Raji (cell line): Measurements from ENCODE around the gene MMUT.

ENCODE experiments used
- POLR2A ChIP-seq: IDR thresholded peaks from 2 replicates; pipeline ENCODE4 v1.6.1; 2011; ENCODE audit warnings: low read depth, low read length, control low read depth; ENCODE audit not compliant: insufficient read depth

The MMUT gene

DNA sequence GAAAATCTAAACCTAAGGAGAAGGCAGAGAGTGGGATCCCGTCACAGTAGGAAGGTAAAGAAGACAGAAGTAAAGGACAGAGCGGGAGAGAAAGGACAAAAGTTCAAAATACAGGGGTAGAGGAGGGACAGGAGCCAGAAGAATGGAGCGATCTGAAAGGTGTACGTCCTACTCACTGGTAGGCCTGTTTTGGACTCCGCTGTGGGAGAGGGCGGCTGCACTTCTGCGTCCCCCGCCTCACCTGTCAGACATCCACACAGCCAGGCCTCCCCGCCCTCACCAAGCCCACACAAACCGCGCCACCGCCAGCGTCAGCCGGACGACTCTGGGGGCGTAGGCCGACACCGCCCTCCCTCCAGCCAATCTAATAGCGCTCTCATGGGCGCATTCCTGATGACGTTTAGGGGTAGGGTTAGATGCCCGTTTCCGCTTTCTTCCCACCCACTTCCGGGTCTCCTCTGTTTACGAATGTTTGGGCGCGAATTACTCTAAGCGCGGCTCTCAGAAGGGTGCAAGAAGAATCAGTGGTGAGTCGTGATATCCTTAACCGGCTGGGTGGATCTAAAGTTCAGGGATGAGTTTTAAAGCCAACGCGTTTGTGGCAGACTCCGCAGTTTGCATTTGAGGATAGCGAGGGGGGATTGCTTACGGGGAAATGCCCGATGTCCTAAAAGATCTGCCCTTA, at the start of gene MMUT, which contains the start of gene CENPQ:
Gene MMUT (minus strand): TSS at position 327 of the 685 bp plus-strand sequence. CDS start 3,787 bp downstream, outside the sequence.
Gene CENPQ (plus strand): TSS at position 444 of the 685 bp plus-strand sequence. CDS start 6,807 bp downstream, outside the sequence.
- TF ChIP-seq POLR2A, result peak; percentile 80

DNA sequence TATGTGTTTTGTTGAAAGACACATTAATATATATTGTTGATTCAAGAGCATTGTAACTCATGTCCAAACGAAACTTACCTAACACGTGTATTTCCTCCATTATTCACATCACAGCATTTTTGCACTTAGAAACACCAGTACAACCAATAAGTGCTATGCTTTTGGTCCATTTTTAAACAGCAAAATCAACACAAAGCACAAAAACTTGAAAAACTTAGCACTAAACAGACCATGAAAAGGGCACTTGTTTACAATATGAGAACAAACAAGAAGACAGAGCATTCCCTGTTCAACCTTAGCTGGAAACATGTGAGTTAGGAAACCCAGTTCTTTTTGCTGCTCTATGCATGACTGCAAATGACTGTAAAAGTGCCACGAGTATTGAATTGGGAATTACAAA, 46.3 kb upstream of the MMUT start:
- no peak for TF ChIP-seq POLR2A

DNA sequence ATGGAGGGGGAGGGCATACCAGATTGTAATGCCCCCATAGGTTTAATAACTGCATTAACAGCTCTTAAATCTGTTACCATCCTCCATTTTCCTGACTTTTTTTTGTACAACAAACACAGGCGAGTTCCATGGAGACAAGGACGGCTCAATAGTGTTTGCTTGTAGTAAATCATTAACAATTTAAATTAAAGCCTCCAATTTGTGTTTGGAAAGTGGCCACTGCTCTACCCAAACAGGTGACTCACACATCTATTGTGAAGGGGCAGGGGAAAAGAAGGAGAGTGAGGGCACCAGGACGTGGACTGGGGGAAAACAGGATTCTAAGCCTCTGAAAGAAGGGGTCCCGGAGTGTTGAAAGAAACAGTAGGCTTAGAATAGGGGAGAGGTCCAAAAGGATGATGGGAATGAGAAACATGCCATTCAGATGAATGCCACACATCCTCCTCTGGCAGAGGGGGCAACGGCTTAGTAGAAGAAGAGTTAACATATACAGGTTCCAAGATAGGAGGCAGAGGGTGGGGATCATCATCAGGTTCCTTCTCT, 43.6 kb upstream of the MMUT start:
- TF ChIP-seq POLR2A, result no peak

DNA sequence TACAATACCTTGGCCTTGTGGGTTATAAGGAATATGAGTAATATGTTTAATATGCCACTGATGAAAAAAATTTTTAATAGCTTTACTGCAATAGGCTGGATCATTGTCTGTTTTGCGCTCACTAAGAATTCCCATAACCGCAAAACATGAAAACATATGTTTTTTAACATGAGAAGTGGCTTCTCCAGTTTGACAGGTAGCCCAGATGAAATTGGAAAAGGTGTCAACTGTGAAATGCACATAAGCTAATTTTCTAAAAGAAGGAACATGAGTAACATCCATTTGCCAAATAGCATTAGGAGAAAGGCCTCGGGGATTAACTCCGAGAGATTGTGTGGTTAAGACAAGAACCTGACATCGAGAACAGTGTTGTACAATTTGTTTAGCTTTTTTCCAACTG, 41.6 kb upstream of the MMUT start:
- no peak for TF ChIP-seq POLR2A

DNA sequence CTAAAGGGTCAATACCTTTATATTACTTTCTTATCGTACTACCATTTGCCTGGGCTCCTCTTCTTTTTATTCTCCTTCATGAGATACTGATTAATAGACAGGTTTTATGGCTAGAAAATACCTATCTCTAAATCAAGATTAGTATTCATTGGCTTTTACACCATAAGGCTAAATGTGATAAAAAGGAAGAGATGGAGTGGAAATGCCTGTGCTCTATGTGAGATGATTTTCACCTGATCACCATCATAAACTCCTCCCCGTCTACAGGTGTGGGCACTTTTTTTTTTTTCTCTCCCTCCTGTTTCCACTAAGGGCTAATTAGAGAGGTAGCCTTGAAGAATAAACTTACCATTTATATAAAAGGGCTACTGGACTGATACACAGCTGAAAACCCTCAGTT, 36.6 kb upstream of the MMUT start, which contains the start of gene GLYATL3:
Gene GLYATL3 (plus strand): TSS at position 301 of the 400 bp plus-strand sequence. CDS start 12,068 bp downstream, outside the sequence.
- TF ChIP-seq POLR2A, result no peak

DNA sequence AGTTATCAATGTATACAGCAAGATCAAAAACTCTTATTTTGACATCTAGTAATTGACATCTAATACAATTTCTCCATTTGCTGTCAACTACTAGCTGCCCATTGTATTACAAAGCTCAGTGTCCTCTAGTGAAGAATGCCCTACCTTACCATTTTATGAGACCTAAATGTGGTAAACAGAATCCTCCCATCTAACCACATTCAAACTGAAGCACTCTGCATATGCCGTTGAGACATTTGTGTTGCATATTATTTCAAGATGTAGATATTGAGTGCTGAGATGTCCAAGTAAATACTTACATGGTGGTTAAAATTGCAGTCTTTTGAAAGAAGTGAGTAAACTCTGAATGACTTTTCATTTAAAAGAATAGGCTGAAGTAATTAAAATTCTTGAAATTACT, 36.1 kb upstream of the MMUT start:
- TF ChIP-seq POLR2A, result no peak

DNA sequence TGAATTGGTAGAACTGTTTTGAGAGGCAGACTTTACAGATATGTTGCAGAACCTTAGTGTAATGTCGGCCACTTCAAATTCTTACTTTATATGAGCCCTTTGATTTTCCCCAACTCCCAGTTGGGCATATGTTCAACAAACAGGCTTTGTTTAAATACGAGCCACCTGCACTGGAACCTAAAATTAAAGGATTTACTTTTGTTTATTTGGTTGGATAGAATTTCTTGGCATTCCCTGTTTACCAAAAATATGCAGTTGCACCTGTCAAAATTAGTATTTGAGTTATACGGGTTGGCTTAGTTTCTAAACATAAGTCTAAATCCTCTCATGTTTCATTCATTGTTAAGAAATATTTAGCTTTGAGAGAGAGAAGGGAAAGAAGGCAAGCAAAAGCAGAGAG, 34.3 kb upstream of the MMUT start:
- no peak for TF ChIP-seq POLR2A

DNA sequence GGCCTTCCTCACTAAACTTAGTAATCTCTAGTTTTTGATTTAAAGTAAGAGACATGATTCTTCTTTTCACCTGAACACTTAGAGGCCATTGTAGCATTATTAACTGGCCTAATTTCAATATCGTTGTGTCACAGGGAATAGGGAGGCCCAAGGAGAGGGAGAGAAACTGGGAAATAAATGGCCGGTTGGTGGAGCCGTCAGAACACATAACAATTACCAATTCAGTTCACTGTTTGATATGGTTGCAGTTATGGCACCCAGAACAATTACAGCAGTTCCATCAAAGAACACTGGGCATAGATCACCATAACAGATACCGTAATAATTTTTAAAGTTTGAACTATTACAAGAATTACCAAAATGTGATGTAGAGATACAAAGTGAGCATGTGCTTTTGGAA, 27.6 kb upstream of the MMUT start:
- TF ChIP-seq POLR2A, result no peak

DNA sequence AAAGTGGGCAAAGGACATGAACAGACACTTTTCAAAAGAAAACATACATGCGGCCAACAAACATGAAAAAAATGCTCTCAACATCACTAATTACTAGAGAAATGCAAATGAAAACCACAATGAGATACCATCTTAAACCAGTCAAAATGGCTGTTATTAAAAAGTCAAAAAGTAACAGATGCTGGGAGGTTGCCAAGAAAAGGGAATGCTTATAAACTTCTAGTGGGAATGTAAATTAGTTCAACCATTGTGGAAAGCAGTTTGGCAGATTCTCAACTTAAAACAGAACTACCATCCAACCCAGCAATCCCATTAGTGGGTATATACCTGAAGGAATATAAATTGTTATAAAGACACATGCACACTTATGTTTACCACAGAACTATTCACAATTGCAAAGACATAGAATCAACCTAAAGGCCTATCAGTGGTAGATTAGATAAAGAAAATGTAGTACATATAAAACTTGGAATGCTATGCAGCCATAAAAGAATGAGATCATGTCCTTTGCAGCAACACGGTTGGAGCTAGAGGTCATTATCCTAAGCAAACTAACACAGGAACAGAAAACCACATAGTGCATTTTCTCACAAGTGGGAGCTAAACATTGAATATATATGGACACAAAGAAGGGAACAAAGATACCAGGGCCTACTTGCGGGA, 16.4 kb upstream of the MMUT start:
- TF ChIP-seq POLR2A, result no peak

DNA sequence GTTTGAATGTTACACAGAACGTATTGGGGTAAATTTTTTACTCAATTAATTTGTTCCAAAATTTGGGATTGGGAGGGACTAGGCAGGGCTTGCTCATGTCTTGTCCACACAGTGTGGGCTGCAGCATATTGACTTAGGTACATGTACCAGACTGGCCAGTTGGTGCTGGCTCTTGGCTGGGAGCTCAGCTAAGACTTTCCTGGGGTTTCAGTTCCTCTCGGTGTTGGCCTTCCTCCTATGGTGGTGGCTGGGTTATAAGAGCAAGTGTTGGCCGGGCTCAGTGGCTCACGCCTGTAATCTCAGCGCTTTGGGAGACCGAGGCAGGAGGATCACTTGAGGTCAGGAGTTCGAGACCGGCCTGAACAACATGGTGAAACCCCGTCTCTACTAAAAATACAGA, 5.0 kb upstream of the MMUT start:
- no peak for TF ChIP-seq POLR2A

DNA sequence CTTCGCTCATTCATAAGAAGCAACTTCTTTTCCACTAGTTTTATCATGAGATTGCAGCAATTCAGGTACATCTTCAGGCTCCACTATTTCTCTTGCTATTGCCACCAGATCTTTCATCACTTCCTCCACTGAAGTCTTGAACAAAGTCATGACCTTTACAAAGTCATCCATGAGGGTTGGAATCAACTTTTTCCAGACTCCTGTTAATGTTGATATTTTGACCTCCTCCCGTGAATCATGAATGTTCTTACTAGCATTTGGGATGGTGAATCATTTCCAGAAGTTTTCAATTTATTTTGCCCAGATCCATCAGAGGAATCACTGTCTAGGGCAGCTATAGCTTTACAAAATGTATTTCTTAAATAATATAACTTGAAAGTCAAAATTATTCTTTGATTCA, 1.6 kb upstream of the MMUT start:
- no peak for TF ChIP-seq POLR2A

DNA sequence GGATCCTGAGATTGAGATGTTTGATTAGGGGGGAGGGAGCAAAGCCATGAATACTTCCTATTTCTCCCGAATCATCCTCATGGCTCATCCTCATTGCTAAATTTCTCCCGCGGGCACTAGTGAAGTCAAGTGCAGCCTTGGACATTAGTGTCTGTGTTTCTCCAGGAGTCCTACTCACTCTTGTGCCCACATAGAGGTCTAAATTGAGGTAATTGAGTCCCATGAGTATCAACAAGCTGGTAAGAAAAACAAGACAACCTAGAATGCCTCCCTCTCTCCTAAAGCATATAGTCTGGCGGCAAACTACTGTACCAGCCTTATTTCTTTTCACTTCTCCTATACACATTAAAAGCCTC, 537 bp upstream of the MMUT start:
- TF ChIP-seq POLR2A, result no peak

DNA sequence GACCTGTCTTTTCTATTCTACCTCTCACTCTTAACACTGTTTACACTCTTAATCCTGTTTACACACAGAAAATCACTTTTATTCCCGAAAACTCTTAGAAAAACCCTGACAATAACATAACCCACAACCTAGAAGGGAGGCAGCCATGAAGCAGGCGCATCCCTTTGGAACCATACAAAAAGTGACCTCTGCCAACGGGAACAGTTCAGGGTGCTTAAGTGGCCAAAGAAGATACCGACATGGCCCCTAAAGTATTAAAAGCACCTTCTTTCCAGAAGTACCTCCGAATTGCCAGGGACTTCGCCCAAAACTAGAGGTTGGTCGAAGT, 490 bp downstream of the MMUT start:
- no peak for TF ChIP-seq POLR2A

DNA sequence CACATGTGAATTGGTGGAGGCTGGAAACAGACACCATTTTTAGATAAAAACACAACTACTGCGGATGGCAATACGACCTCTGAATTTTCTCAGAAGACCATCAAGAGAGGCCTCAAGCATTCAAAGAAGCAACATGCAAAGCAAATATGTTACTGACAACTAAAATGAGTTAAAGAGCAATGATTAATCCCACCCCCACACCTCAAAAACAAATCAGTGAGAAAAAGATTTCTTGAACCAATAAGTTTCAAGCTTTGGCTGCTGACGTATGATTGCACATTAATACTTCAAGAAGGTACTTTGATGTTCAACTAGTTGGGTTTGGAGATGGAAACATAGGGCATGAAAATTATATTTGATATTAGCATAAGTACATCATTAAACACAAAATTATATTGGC, 982 bp downstream of the MMUT start:
- TF ChIP-seq POLR2A, result no peak

DNA sequence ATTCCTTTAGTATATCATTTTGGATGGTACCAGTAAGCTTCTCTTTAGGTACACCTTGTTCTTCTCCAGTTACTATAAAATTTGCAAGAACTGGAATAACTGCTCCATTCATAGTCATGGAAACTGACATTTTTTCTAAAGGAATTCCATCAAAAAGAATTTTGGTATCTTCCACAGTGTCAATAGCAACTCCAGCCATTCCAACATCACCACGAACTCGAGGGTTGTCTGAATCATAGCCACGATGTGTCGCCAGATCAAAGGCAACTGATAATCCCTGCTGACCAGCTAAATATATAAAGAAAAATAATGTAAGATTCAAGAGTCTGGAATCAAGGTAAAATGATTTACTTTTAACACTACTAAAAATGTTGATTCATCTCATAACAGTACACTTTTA, 5.3 kb downstream of the MMUT start:
- TF ChIP-seq POLR2A, result no peak
